Body of pancreas (tissue), 4 donors: ENCODE measurements around the gene TMEM150C.

Experiments
- POLR2A ChIP-seq, 3 donors: fragments of 450-650 bp; IDR thresholded peaks; one replicate each; pipeline ENCODE4 v1.6.1; 2016; ENCODE audit warnings: antibody characterized with exemption in 3 of 3, mild to moderate bottlenecking in 2 of 3
- TF ChIP-seq, protein P1 (sequence below), 7 experiments: fragments of 450-650 bp in 4 of 7; fragments of 200-600 bp in 3 of 7; sonication (generic) in 3 of 7; IDR thresholded peaks; one replicate each; pipeline ENCODE4 v1.5.1; 2016 to 2019; ENCODE audit warnings: antibody characterized with exemption in 7 of 7

- TF ChIP-seq, protein P1, sequence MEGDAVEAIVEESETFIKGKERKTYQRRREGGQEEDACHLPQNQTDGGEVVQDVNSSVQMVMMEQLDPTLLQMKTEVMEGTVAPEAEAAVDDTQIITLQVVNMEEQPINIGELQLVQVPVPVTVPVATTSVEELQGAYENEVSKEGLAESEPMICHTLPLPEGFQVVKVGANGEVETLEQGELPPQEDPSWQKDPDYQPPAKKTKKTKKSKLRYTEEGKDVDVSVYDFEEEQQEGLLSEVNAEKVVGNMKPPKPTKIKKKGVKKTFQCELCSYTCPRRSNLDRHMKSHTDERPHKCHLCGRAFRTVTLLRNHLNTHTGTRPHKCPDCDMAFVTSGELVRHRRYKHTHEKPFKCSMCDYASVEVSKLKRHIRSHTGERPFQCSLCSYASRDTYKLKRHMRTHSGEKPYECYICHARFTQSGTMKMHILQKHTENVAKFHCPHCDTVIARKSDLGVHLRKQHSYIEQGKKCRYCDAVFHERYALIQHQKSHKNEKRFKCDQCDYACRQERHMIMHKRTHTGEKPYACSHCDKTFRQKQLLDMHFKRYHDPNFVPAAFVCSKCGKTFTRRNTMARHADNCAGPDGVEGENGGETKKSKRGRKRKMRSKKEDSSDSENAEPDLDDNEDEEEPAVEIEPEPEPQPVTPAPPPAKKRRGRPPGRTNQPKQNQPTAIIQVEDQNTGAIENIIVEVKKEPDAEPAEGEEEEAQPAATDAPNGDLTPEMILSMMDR (IDR thresholded peaks at IDR 0.05) = no peak
- no peak for TF ChIP-seq POLR2A (IDR thresholded peaks at IDR 0.05)
These were observed 40.5 kb downstream of the TMEM150C start for GRCh38 chr4:82521283-82521682.
